Measurements from ENCODE around the gene HTR7. TPM values are rescaled to one million over a fixed set of nuclear protein-coding genes. Genes with fewer than 3 reads are reported as not detected.

HTR7 gene
- total and polyA plus RNA-seq, 7 donors: 0.31 to 1.4 (median 0.75) TPM; not detected in 1

DNA sequence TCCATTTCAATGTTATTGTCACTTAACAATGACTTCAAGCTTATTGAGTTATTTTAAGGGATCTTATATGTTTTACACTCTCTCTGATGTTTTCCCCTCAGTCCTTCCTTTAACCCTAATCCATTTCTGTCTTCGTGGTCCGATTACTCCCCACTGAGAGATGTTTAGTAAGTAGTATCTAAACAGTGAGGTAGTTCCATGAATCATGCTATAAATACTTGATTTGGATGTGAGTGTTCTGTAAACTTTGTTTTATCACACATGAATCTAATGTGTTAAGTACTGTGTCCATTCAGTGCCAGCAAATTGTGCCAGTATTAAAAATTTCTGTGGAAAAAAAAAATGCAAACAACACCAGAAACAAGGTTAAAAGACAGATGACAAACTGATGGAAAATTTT, 32.5 kb upstream of the HTR7 start:
- DNase-seq: no peak
- H3K27me3 ChIP-seq: no peaks in the 10 kb centered on the region
- no peak for TF ChIP-seq EP300 (IDR thresholded peaks at IDR 0.05)
- TF ChIP-seq, protein P1, sequence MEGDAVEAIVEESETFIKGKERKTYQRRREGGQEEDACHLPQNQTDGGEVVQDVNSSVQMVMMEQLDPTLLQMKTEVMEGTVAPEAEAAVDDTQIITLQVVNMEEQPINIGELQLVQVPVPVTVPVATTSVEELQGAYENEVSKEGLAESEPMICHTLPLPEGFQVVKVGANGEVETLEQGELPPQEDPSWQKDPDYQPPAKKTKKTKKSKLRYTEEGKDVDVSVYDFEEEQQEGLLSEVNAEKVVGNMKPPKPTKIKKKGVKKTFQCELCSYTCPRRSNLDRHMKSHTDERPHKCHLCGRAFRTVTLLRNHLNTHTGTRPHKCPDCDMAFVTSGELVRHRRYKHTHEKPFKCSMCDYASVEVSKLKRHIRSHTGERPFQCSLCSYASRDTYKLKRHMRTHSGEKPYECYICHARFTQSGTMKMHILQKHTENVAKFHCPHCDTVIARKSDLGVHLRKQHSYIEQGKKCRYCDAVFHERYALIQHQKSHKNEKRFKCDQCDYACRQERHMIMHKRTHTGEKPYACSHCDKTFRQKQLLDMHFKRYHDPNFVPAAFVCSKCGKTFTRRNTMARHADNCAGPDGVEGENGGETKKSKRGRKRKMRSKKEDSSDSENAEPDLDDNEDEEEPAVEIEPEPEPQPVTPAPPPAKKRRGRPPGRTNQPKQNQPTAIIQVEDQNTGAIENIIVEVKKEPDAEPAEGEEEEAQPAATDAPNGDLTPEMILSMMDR (IDR thresholded peaks at IDR 0.05): no peak
- TF ChIP-seq POLR2A (IDR thresholded peaks at IDR 0.05): no peak
- TF ChIP-seq POLR2AphosphoS5 (IDR thresholded peaks at IDR 0.05): no peak
- peaks cover 0 to 97% (median 29%) of the 10 kb centered on the region in 4 donors for H3K36me3 ChIP-seq
- WGBS, 2 donors: 83 to 84% methylated on average over 2 of the region's 2 CpGs
- H3K9me3 ChIP-seq: no peaks in the 10 kb centered on the region
- no peak overlapping the region for H3K27ac ChIP-seq
- intact Hi-C loops (cut with DNase I): no loop called here
- no peak overlapping the region for H3K4me3 ChIP-seq
- H3K4me1 ChIP-seq: peaks cover 0 to 3% (median 0%) of the 10 kb centered on the region in 4 donors

DNA sequence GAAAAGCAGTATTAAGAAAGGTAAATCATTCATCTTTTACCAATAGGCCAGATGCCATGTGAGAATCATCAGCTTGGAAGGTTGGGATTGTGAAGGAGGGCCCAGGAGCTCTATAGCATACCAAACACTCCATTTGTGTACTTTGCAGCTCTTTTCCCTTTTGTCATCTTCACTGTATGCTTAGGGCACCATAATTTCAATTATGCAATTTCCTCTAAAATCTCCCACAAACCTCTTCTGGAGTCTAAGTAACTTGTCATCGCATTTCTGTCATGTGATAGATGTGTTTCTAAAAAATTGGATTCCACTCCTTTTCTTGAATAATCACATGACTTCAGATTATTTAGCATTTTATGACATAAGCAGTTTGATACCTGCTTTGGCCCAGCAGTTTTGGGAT, 31.8 kb upstream of the HTR7 start:
- no peaks in the 10 kb centered on the region for H3K9me3 ChIP-seq
- H3K36me3 ChIP-seq: peaks cover 0 to 97% (median 28%) of the 10 kb centered on the region in 4 donors
- no peaks in the 10 kb centered on the region for H3K27me3 ChIP-seq
- no peak for DNase-seq
- H3K27ac ChIP-seq: no peak overlapping the region
- TF ChIP-seq, protein P1 (IDR thresholded peaks at IDR 0.05): no peak
- WGBS, 2 donors: 90 to 99% methylated on average over 1 of the region's 1 CpG
- H3K4me3 ChIP-seq: no peak overlapping the region
- peaks cover 0 to 10% (median 5%) of the 10 kb centered on the region in 4 donors for H3K4me1 ChIP-seq
- intact Hi-C loops (cut with DNase I): no loop called here

DNA sequence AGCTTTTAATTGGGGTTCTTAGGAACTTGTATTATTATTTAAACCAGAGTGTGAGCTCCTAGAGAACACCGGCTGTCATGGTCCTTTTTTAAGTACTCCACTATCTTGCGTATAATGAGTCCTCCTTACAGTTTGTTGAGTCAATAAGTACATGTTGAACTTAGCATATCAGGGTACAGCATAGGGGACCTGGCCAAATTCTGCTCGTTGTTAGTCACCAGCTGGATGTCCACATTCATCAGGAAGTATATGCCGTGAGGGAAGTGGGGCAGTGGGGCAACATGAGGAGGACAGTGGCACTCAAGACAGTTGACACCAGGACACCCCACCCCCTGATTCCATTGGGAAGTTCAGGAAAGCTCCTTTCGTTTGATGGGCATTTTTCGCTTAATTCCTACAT, 30.5 kb upstream of the HTR7 start:
- H3K9me3 ChIP-seq: no peaks in the 10 kb centered on the region
- 96% methylated on average over 6 of the region's 6 CpGs for WGBS, 2 donors
- DNase-seq: no peak
- intact Hi-C loops (cut with DNase I): no loop called here
- no peaks in the 10 kb centered on the region for H3K27me3 ChIP-seq
- H3K4me1 ChIP-seq: peaks cover 0 to 11% (median 9%) of the 10 kb centered on the region in 4 donors
- TF ChIP-seq POLR2AphosphoS5 (IDR thresholded peaks at IDR 0.05) (no peak), POLR2A (IDR thresholded peaks at IDR 0.05) (no peak), EP300 (IDR thresholded peaks at IDR 0.05) (no peak)
- TF ChIP-seq, protein P1 (IDR thresholded peaks at IDR 0.05): no peak
- peaks cover 0 to 87% (median 26%) of the 10 kb centered on the region in 4 donors for H3K36me3 ChIP-seq
- H3K4me3 ChIP-seq: no peak overlapping the region
- no peak overlapping the region for H3K27ac ChIP-seq

DNA sequence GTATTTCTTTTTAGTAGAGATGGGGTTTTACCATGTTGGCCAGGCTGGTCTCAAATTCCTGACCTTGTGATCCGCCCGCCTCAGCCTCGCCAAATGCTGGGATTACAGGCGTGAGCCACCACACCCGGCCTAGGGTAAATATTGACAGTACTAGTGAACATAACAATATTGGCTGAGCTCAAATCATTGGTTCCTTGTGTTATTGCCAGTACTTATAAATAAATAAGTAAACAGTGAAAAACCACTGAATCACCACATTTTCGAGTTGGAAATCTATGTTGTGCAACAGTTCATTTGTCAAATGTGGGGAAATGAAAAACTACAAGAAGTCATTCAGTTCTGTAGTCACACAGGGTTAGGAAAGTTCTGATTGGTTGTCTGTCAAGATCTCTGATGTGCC, 29.7 kb upstream of the HTR7 start:
- Histone ChIP-seq H3K36me3 (peaks cover 0 to 87% (median 23%) of the 10 kb centered on the region in 4 donors), H3K9me3 (no peaks in the 10 kb centered on the region), H3K27me3 (no peaks in the 10 kb centered on the region), H3K4me3 (no peak overlapping the region), H3K27ac (no peak overlapping the region), H3K4me1 (peaks cover 0 to 11% (median 9%) of the 10 kb centered on the region in 4 donors)
- DNase-seq: no peak
- TF ChIP-seq POLR2A (IDR thresholded peaks at IDR 0.05) (no peak), EP300 (IDR thresholded peaks at IDR 0.05) (no peak), POLR2AphosphoS5 (IDR thresholded peaks at IDR 0.05) (no peak)
- TF ChIP-seq, protein P1 (IDR thresholded peaks at IDR 0.05): no peak
- 9 to 54% methylated on average over 6 of the region's 6 CpGs for WGBS, 2 donors
- intact Hi-C loops (cut with DNase I): no loop called here

DNA sequence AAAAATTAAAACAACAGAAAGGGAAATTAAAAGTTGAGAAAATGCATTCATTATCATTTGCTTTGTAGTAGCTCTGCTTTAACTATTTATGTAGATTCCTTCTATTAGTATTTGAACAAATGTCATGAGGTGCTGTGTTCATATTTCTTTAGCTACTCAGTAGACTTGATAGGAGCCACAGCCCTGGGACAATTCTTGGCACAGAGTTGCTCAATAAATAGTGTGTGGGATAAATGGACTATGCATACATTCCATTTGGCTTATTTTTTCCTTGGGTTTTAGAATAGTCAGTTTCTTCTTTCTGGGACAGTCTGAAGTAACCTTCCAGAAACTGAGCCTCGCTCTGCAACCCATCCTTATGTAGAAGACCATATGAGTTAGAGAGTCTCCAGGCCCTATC, 27.3 kb upstream of the HTR7 start:
- DNase-seq: no peak
- intact Hi-C loops (cut with DNase I): no loop called here
- no peak for TF ChIP-seq POLR2A (IDR thresholded peaks at IDR 0.05)
- no peaks in the 10 kb centered on the region for H3K27me3 ChIP-seq
- H3K36me3 ChIP-seq: peaks cover 0 to 80% (median 23%) of the 10 kb centered on the region in 4 donors
- H3K27ac ChIP-seq: no peak overlapping the region
- H3K9me3 ChIP-seq: no peaks in the 10 kb centered on the region
- WGBS, 2 donors: 95% methylated on average over 1 of the region's 1 CpG
- H3K4me3 ChIP-seq: no peak overlapping the region
- H3K4me1 ChIP-seq: peaks cover 0 to 11% (median 9%) of the 10 kb centered on the region in 4 donors
